Measurements from ENCODE around the gene CRADD. TPM values are rescaled to one million over a fixed set of nuclear protein-coding genes. Genes with fewer than 3 reads are reported as not detected.

Gene CRADD
- total and polyA plus RNA-seq, 2 experiments from 2014 or later: 18.6 to 21.5 TPM

DNA sequence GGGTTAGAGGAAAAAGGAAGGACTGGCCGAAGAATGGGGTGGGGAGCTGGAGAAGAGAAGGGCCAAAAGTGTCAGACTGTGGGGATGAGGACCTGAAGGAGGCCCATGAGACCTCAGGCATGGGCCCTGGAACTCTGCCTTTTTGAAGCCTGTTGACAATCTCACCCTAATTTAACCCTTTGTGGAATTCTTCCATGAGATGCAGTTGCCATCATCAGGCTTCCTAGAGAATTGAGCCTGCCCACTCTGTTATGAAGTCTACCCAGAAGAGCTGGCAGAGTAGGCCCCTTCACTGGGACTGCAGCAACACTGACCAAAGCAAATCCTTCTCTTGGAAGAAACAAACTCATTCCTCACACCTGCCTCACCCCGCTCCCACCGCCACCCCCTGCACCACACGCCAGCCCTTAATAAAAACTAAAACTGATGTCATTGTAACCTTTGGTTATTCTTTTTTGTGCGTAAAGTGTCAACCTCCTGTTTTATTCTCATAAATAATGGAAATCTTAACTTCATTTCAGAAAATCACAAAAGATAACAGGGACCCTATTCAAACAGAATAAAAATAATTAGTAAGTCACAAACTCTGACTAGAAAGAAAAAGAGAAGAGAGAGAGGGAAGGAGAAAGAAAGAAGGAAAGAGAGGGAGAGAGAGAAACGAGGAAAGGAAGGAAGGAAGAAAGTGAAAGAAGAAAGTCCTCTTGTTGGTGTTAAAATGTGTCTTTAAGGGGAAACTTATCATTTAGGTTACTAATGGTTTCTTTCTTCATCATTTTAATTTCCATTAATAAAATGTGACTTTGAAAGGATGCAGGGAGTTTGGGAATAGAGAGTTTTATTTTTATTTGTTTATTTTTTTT is 61.3 kb downstream of the CRADD start:
- peaks cover 37% of the 10 kb centered on the region for H3K4me1 ChIP-seq (ENCODE audit: insufficient read depth)
- TF ChIP-seq EZH2phosphoT487 (IDR thresholded peaks at IDR 0.05; ENCODE audit: insufficient read depth, low read depth) (no peak), EZH2 (IDR thresholded peaks at IDR 0.05; ENCODE audit: insufficient read depth, poor library complexity, severe bottlenecking) (no peak)
- 0 out of 2 replicates have a peak overlapping the region, but pooled peaks have one; percentile 3 for H3K27ac ChIP-seq
- H3K9ac ChIP-seq: peak overlapping the region; percentile 43
- in situ Hi-C loops (cut with MboI): no loop called here
- no peaks in the 10 kb centered on the region for H4K20me1 ChIP-seq (ENCODE audit: insufficient read depth)
- H3K9me3 ChIP-seq (ENCODE audit: low read depth): no peaks in the 10 kb centered on the region
- H3K79me2 ChIP-seq (ENCODE audit: insufficient read depth): peaks cover 16% of the 10 kb centered on the region; the same call in 1 of the 2 replicates
- no peaks in the 10 kb centered on the region for H3K27me3 ChIP-seq (replicated peaks; ENCODE audit: insufficient read depth)
- H3K36me3 ChIP-seq (ENCODE audit: low read depth): no peaks in the 10 kb centered on the region
- H3K9me2 ChIP-seq (ENCODE audit: insufficient read depth): no peaks in the 10 kb centered on the region
- H3K4me2 ChIP-seq (ENCODE audit: unreplicated experiment): peak overlapping the region; percentile 96
- peak; percentile 24 for DNase-seq
- 55 to 68% methylated on average over 6 of the region's 6 CpGs for WGBS, 2 experiments (ENCODE audit: low coverage in 1 of 2, low lambda C conversion rate in 2 of 2, missing lambda C conversion rate in 2 of 2)
- H3F3A ChIP-seq (ENCODE audit: insufficient read depth): no peaks in the 10 kb centered on the region
- peak overlapping the region; percentile 69 for H2AFZ ChIP-seq
- peak overlapping the region; percentile 49 for H3K4me3 ChIP-seq

DNA sequence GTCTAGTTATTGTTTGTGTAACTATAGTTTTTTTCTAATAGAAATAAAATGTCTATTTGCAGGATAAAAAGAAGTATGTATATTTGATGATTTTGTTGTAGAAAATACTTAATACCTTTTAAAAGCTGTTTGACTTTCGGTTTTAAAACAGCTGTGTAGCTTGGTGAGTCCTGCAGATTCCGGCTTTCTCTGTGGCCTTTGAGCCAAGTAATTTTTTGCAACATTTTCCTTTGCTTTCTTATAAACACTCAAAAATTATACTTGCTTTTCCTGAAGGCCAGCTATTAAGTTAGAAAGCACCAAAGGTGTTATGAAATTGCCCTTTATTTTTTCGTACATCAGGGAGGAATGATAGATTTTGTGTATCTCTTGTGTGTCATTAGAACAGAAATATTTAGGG is 63.6 kb downstream of the CRADD start:
- peak overlapping the region; percentile 87 for H3K27ac ChIP-seq
- TF ChIP-seq EZH2phosphoT487 (IDR thresholded peaks at IDR 0.05; ENCODE audit: insufficient read depth, low read depth): no peak
- no peak for TF ChIP-seq EZH2 (IDR thresholded peaks at IDR 0.05; ENCODE audit: insufficient read depth, poor library complexity, severe bottlenecking)
- DNase-seq: peak; percentile 73
- H3K9me2 ChIP-seq (ENCODE audit: insufficient read depth): no peaks in the 10 kb centered on the region
- H3K4me2 ChIP-seq (ENCODE audit: unreplicated experiment): peak overlapping the region; percentile 96
- no peaks in the 10 kb centered on the region for H3F3A ChIP-seq (ENCODE audit: insufficient read depth)
- H3K36me3 ChIP-seq (ENCODE audit: low read depth): no peaks in the 10 kb centered on the region
- no peaks in the 10 kb centered on the region for H4K20me1 ChIP-seq (ENCODE audit: insufficient read depth)
- peak overlapping the region; percentile 97 for H2AFZ ChIP-seq
- WGBS, 2 experiments (ENCODE audit: low coverage in 1 of 2, low lambda C conversion rate in 2 of 2, missing lambda C conversion rate in 2 of 2): 24% methylated on average over 3 of the region's 3 CpGs
- peak overlapping the region; percentile 90 for H3K4me3 ChIP-seq
- peaks cover 16% of the 10 kb centered on the region; the same call in 1 of the 2 replicates for H3K79me2 ChIP-seq (ENCODE audit: insufficient read depth)
- H3K9ac ChIP-seq: peak overlapping the region; percentile 86
- H3K4me1 ChIP-seq (ENCODE audit: insufficient read depth): peaks cover 40% of the 10 kb centered on the region
- H3K9me3 ChIP-seq (ENCODE audit: low read depth): no peaks in the 10 kb centered on the region
- in situ Hi-C loops (cut with MboI): loop anchor here (5.0 to 10.0 kb wide), 2 partner anchors 168 to 354 kb away; partner anchors contain the start of gene SOCS2
- no peaks in the 10 kb centered on the region for H3K27me3 ChIP-seq (replicated peaks; ENCODE audit: insufficient read depth)

DNA sequence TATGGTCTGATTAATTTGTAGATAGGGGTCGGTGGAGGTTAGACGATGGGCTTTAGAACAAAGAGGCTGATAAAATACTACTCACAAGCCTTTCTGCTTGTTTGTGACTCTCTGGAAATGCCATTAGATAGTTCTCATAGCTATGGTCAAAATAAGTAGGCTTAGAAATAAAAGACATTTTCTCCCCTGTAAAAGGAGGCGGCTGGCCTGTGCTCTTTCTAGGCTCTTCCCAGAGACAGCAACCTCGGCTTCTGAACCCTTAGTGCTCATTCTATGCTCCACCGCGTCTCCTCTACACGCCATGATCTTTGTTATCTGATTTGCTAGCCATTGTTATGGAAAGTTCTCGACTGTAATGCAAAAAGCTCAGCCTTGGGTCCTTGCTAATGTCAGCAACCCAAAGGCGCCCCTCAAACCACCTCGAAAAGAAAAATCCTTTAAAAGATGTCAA is 64.5 kb downstream of the CRADD start:
- H3K4me3 ChIP-seq: peak overlapping the region; percentile 90
- H3K4me2 ChIP-seq (ENCODE audit: unreplicated experiment): peak overlapping the region; percentile 96
- WGBS, 2 experiments (ENCODE audit: low coverage in 1 of 2, low lambda C conversion rate in 2 of 2, missing lambda C conversion rate in 2 of 2): 15 to 16% methylated on average over 10 of the region's 10 CpGs
- H3K9me2 ChIP-seq (ENCODE audit: insufficient read depth): no peaks in the 10 kb centered on the region
- peak overlapping the region; percentile 97 for H2AFZ ChIP-seq
- no peaks in the 10 kb centered on the region for H3K36me3 ChIP-seq (ENCODE audit: low read depth)
- H3K9ac ChIP-seq: peak overlapping the region; percentile 86
- peak; percentile 65 for DNase-seq
- H3K4me1 ChIP-seq (ENCODE audit: insufficient read depth): peaks cover 40% of the 10 kb centered on the region
- H3K27ac ChIP-seq: peak overlapping the region; percentile 87
- H3K27me3 ChIP-seq (replicated peaks; ENCODE audit: insufficient read depth): no peaks in the 10 kb centered on the region
- in situ Hi-C loops (cut with MboI): loop anchor here (5.0 to 10.0 kb wide), 2 partner anchors 169 to 353 kb away; partner anchors contain the start of gene SOCS2
- peaks cover 16% of the 10 kb centered on the region; the same call in 1 of the 2 replicates for H3K79me2 ChIP-seq (ENCODE audit: insufficient read depth)
- no peaks in the 10 kb centered on the region for H3F3A ChIP-seq (ENCODE audit: insufficient read depth)
- H3K9me3 ChIP-seq (ENCODE audit: low read depth): no peaks in the 10 kb centered on the region
- TF ChIP-seq EZH2 (IDR thresholded peaks at IDR 0.05; ENCODE audit: insufficient read depth, poor library complexity, severe bottlenecking): no peak
- no peak for TF ChIP-seq EZH2phosphoT487 (IDR thresholded peaks at IDR 0.05; ENCODE audit: insufficient read depth, low read depth)
- H4K20me1 ChIP-seq (ENCODE audit: insufficient read depth): no peaks in the 10 kb centered on the region

DNA sequence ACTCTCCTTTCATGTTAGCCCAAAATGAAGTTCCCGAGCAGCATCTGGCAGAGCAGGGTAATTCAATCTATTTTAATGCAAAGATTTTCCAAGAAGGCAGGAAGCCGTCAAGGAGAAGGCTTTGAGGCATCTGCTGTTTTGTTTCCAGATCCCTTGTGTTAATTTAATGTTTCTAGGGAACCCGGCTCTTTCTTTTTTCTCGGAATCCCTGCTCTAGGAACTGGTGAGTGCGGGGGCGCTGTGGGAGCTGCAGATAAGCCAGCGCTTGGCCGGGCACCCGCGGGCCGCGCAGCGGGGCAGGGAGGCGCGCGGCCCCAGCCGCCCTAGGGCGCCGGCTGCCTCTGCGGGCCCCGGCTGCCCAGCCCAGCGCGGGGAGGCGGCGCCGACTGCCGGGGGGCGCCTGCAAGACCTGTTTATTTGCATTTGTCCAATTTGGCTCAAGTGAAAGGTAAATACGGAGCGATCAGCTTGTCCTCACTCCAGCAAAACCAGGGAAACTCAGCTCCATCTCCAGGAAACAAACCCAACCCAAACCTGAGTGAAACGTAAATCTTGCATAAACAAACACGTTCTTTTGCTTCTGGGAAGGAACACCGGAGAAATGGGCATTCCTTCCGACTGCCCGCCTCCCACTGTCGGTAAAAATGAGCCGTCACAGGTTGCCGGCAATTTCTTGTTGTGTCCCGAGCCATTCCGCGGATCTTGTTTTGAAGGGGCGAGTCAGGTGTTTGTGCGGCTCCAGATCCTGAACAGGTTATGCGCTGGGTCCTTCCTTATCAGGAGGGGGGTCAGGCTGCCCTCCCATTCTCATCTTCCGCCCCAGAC is 65.1 kb downstream of the CRADD start:
- whole genome bisulfite sequencing, 2 experiments (ENCODE audit: low coverage in 1 of 2, low lambda C conversion rate in 2 of 2, missing lambda C conversion rate in 2 of 2): 1 to 2% methylated on average over 40 to 45 of the region's 45 CpGs
- Histone ChIP-seq H3K9ac (peak overlapping the region; percentile 86), H3K9me3 (ENCODE audit: low read depth) (no peaks in the 10 kb centered on the region), H3K4me3 (peak overlapping the region; percentile 90), H3K27me3 (replicated peaks; ENCODE audit: insufficient read depth) (no peaks in the 10 kb centered on the region), H4K20me1 (ENCODE audit: insufficient read depth) (no peaks in the 10 kb centered on the region), H3K79me2 (ENCODE audit: insufficient read depth) (peaks cover 16% of the 10 kb centered on the region; the same call in 1 of the 2 replicates), H3F3A (ENCODE audit: insufficient read depth) (no peaks in the 10 kb centered on the region), H3K27ac (peak overlapping the region; percentile 87), H2AFZ (peak overlapping the region; percentile 97), H3K9me2 (ENCODE audit: insufficient read depth) (no peaks in the 10 kb centered on the region), H3K4me2 (ENCODE audit: unreplicated experiment) (peak overlapping the region; percentile 96), H3K4me1 (ENCODE audit: insufficient read depth) (peaks cover 40% of the 10 kb centered on the region), H3K36me3 (ENCODE audit: low read depth) (no peaks in the 10 kb centered on the region)
- in situ Hi-C loops (cut with MboI): loop anchor here (5.0 to 10.0 kb wide), 2 partner anchors 170 to 352 kb away; partner anchors contain the start of gene SOCS2
- peak; percentile 90 for DNase-seq
- TF ChIP-seq EZH2phosphoT487 (IDR thresholded peaks at IDR 0.05; ENCODE audit: insufficient read depth, low read depth) (no peak), EZH2 (IDR thresholded peaks at IDR 0.05; ENCODE audit: insufficient read depth, poor library complexity, severe bottlenecking) (no peak)

Measured in GM23248 (cell line).